B cell (primary cell): ENCODE results near the gene NFATC1. TPM values are rescaled to one million over a fixed set of nuclear protein-coding genes. Genes with fewer than 3 reads are reported as not detected.

Experiments used
- ATAC-seq: fragments of 200-7000 bp; cut with Tn5 transposase; one replicate; pipeline ENCODE4 v1.10.0; 2021; ENCODE audit warnings: low read depth, mild to moderate bottlenecking, moderate number of reproducible peaks, moderate library complexity
- CTCF ChIA-PET: fragments of 350-600 bp; sonication (Branson Sonifier 250); formaldehyde crosslinking; loops from one replicate; lab custom pipeline; 2021; ENCODE audit warnings: antibody characterized with exemption, inconsistent platforms; lab: Charles Lee
- POLR2A ChIA-PET: fragments of 350-600 bp; sonication (Branson Sonifier 250); formaldehyde crosslinking; loops from one replicate; lab custom pipeline; 2021; ENCODE audit warnings: antibody characterized with exemption; lab: Charles Lee
- DNase-seq: peaks from one replicate; pipeline ENCODE4 v3.0.0; 2013
- H2AFZ ChIP-seq: 2 replicates; pipeline ENCODE4 v1.6.1; 2012; ENCODE audit warnings: mild to moderate bottlenecking, low read depth, low read length; ENCODE audit not compliant: insufficient read depth, poor library complexity, severe bottlenecking
- H3K27ac ChIP-seq, 2 donors: 1 replicate in 1 of 2; 2 replicates in 1 of 2; pipeline ENCODE4 v1.5.1; 2012 to 2013; ENCODE audit warnings: low read length in 2 of 2, mild to moderate bottlenecking in 2 of 2, moderate library complexity in 1 of 2
- H3K27me3 ChIP-seq, 4 experiments: fragments of 200-600 bp in 1 of 4; sonication (generic) in 1 of 4; replicated peaks in 1 of 4; 1 replicate in 2 of 4; 2 replicates in 2 of 4; pipeline versions ENCODE4 v1.6.1 to v1.7.0; 2013 to 2016; ENCODE audit warnings: low read length in 3 of 4, mild to moderate bottlenecking in 2 of 4, mixed read lengths in 1 of 4, moderate library complexity in 1 of 4; ENCODE audit not compliant: insufficient read depth in 4 of 4, control insufficient read depth in 3 of 4; ENCODE audit errors: control extremely low read depth in 1 of 4
- H3K36me3 ChIP-seq, 2 experiments: replicated peaks in 1 of 2; 1 replicate in 1 of 2; 2 replicates in 1 of 2; pipeline versions ENCODE4 v1.6.1 to v1.7.1; 2013; ENCODE audit warnings: low read length in 1 of 2; ENCODE audit not compliant: insufficient read depth in 2 of 2, control insufficient read depth in 1 of 2; ENCODE audit errors: control extremely low read depth in 1 of 2, extremely low read depth in 1 of 2
- H3K4me1 ChIP-seq, 2 donors: fragments of 200-600 bp in 1 of 2; sonication (generic) in 1 of 2; 1 replicate in 1 of 2; 2 replicates in 1 of 2; pipeline versions ENCODE4 v1.5.1 to v1.6.1; 2013 to 2017; ENCODE audit warnings: low read length in 2 of 2; ENCODE audit not compliant: control insufficient read depth in 2 of 2, insufficient read depth in 2 of 2
- H3K4me2 ChIP-seq: replicated peaks from 2 replicates; pipeline ENCODE3; 2012; ENCODE audit warnings: mild to moderate bottlenecking, low read depth, low read length; ENCODE audit not compliant: poor library complexity, severe bottlenecking
- H3K4me3 ChIP-seq, 5 experiments: fragments of 200-600 bp in 1 of 5; sonication (generic) in 1 of 5; 1 replicate in 3 of 5; 2 replicates in 2 of 5; pipeline versions ENCODE4 v1.5.1 to v1.7.0; 2011 to 2016; ENCODE audit warnings: low read length in 4 of 5, mild to moderate bottlenecking in 4 of 5, low read depth in 2 of 5, control low read depth in 1 of 5, moderate library complexity in 1 of 5; ENCODE audit not compliant: insufficient read depth in 1 of 5; ENCODE audit errors: control extremely low read depth in 1 of 5, extremely low read depth in 1 of 5
- H3K79me2 ChIP-seq: fragments of 200-600 bp; sonication (generic); one replicate; pipeline ENCODE4 v1.6.0; 2016; ENCODE audit warnings: low read length; ENCODE audit not compliant: control insufficient read depth, insufficient read depth
- H3K9ac ChIP-seq: fragments of 200-600 bp; sonication (generic); 2 replicates; pipeline ENCODE4 v1.6.1; 2017; ENCODE audit warnings: mild to moderate bottlenecking, low read length, moderate library complexity
- H3K9me3 ChIP-seq, 3 donors: one replicate each; pipeline versions ENCODE4 v1.6.1 to v1.7.1; 2013; ENCODE audit warnings: low read length in 2 of 3; ENCODE audit not compliant: control insufficient read depth in 2 of 3, insufficient read depth in 1 of 3; ENCODE audit errors: control extremely low read depth in 1 of 3
- H4K20me1 ChIP-seq: 2 replicates; pipeline ENCODE4 v1.6.0; 2012; ENCODE audit warnings: mild to moderate bottlenecking, low read length; ENCODE audit not compliant: insufficient read depth, control insufficient read depth, poor library complexity, severe bottlenecking
- H3K27ac Mint-ChIP-seq: one replicate; pipeline ENCODE4 v1.8.0; 2021; ENCODE audit warnings: mixed read lengths
- H3K27me3 Mint-ChIP-seq: one replicate; pipeline ENCODE4 v1.8.0; 2021; ENCODE audit warnings: mixed read lengths
- H3K4me1 Mint-ChIP-seq: one replicate; pipeline ENCODE4 v1.8.0; 2021; ENCODE audit warnings: mixed read lengths
- H3K4me3 Mint-ChIP-seq: one replicate; pipeline ENCODE4 v1.8.0; 2021; ENCODE audit warnings: mixed read lengths
- H3K9me3 Mint-ChIP-seq: one replicate; pipeline ENCODE4 v1.8.0; 2022; ENCODE audit warnings: mixed read lengths; ENCODE audit not compliant: insufficient read depth
- EZH2 ChIP-seq: IDR thresholded peaks from 2 replicates; pipeline ENCODE4 v1.6.1; 2012; ENCODE audit warnings: borderline replicate concordance, low read depth, mild to moderate bottlenecking, moderate library complexity, low read length; ENCODE audit not compliant: insufficient read depth, poor library complexity, severe bottlenecking
- WGBS: methylation state at CpG from one replicate; pipeline ENCODE4 v1.1.5; 2013; ENCODE audit warnings: missing lambda C conversion rate; ENCODE audit not compliant: insufficient coverage; 5-methylcytosine and 5-hydroxymethylcytosine counted together
- intact Hi-C: fragments of 100-400 bp; cut with micrococcal nuclease; formaldehyde crosslinking; loops from one replicate; pipeline ENCODE4 v1.10.0; 2022
- polyA plus RNA-seq: library from polyadenylated mRNA; depleted of rRNA; stranded (reverse); fragments of >200 nt; gene quantifications from 2 replicates; pipeline ENCODE4 v1.2.3, GENCODE V29; 2012
- total RNA-seq, 2 donors: library from RNA; stranded (reverse); fragments of 120-200 nt in 1 of 2; gene quantifications; 1 replicate in 1 of 2; 2 replicates in 1 of 2; pipeline versions ENCODE4 v1.2.3 to v1.2.4, GENCODE V29; 2013 to 2022
- TF ChIP-seq, protein P1 (sequence below): fragments of 200-600 bp; IDR thresholded peaks from one replicate; pipeline ENCODE4 v1.8.0; 2022; ENCODE audit warnings: antibody characterized with exemption, mild to moderate bottlenecking

Gene NFATC1
- total and polyA plus RNA-seq, 2 donors (not counting 1 experiment from before 2014, with no cell fraction given), result 32.2 to 108 TPM

DNA sequence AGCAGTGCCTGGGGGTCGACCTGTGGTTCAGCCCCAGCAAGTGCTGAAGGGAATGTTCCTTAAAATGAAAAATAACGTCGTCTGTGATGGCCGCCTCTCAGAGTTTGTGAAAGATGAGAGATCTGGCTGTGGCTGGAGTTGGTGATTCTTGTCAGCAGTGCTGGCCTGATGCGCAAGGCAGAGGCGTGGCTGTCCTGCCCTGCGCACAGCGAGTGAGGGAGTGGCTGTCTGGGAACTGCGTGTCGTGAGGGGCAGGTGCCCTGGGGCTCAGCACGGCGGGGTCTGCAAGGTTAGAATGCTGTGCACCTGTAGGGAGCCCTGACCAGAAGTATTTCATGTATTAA, 8.8 kb downstream of the NFATC1 start:
- ChIA-PET POLR2A (interaction anchor here (3.1 kb wide), 1 partner anchor 119 kb away, joined by 8 read pairs; no protein-coding TSS in a partner anchor), CTCF (interaction anchor here (1.4 to 2.2 kb wide), 11 partner anchors 8 to 241 kb away, joined by 4 to 11 read pairs (median 6); no protein-coding TSS in a partner anchor)
- Histone ChIP-seq H3K4me2 (peak overlapping the region; percentile 62), H3K9ac (no peak overlapping the region), H3K4me1 (peaks cover 61 to 65% of the 10 kb centered on the region in 2 donors), H3K4me3 (no peak overlapping the region), H3K27ac (peak overlapping the region; percentile 91 to 97), H2AFZ (no peak overlapping the region), H3K79me2 (peaks cover 93% of the 10 kb centered on the region), H3K27me3 (no peaks in the 10 kb centered on the region), H3K36me3 (peaks cover 0 to 28% of the 10 kb centered on the region in 2 experiments), H3K9me3 (no peaks in the 10 kb centered on the region), H4K20me1 (peaks cover 38% of the 10 kb centered on the region)
- WGBS, result 79% methylated on average over 12 of the region's 12 CpGs
- no peak for DNase-seq
- Mint-ChIP-seq H3K4me1 (peaks cover 74% of the 10 kb centered on the region), H3K4me3 (peak overlapping the region; percentile 79), H3K27ac (peak overlapping the region; percentile 92), H3K9me3 (no peaks in the 10 kb centered on the region), H3K27me3 (no peaks in the 10 kb centered on the region)
- no peak for ATAC-seq
- TF ChIP-seq, protein P1, sequence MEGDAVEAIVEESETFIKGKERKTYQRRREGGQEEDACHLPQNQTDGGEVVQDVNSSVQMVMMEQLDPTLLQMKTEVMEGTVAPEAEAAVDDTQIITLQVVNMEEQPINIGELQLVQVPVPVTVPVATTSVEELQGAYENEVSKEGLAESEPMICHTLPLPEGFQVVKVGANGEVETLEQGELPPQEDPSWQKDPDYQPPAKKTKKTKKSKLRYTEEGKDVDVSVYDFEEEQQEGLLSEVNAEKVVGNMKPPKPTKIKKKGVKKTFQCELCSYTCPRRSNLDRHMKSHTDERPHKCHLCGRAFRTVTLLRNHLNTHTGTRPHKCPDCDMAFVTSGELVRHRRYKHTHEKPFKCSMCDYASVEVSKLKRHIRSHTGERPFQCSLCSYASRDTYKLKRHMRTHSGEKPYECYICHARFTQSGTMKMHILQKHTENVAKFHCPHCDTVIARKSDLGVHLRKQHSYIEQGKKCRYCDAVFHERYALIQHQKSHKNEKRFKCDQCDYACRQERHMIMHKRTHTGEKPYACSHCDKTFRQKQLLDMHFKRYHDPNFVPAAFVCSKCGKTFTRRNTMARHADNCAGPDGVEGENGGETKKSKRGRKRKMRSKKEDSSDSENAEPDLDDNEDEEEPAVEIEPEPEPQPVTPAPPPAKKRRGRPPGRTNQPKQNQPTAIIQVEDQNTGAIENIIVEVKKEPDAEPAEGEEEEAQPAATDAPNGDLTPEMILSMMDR, result no peak
- TF ChIP-seq EZH2, result no peak
- intact Hi-C loops, result loop anchor here (2.0 kb wide), 2 partner anchors 56 to 274 kb away; partner anchors contain the start of gene CTDP1

DNA sequence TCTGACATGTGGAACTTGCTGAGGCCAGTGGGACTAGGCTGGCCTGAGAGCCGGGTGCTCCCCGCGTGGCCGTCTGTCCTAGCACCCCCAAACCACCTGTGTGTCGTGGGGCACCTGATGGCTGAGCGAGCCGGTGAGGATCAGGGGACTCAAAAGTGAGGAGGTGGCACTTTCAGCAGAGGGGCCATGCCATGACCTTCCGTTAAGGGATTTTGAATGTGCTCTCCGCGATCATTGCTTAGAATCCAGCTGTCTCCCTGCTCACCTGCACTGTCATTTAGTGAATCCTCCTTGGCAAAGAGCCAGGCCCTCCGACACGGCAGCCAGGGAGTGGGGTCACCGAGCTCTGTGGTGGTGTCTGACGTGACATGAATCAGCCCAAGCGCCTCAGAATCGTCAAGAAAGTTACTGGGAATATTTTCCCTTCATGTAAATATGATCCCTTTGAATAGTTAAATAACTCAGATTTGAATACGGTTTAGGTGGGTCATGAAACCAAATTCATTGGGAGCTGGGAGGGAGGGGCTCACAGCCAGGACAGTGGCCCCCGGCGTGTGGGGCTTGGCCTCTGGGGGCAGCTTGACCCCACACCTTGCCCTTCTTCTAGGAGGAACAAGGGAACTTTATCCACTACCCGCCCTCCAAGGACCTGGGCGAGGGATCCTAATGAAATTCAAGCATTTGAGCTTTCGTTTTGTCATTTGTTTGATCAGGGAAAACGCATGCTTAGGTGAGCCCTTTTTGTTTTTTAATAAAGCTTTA, 9.5 kb downstream of the NFATC1 start:
- Histone ChIP-seq H2AFZ (no peak overlapping the region), H3K4me3 (peak overlapping the region; percentile 2 to 36 (median 32)), H3K9ac (peak overlapping the region; percentile 23), H3K79me2 (peaks cover 94% of the 10 kb centered on the region), H4K20me1 (peaks cover 45% of the 10 kb centered on the region), H3K36me3 (peaks cover 0 to 30% of the 10 kb centered on the region in 2 experiments), H3K4me1 (peaks cover 61 to 65% of the 10 kb centered on the region in 2 donors), H3K4me2 (peak overlapping the region; percentile 62), H3K27ac (peak overlapping the region; percentile 91 to 97), H3K27me3 (no peaks in the 10 kb centered on the region), H3K9me3 (no peaks in the 10 kb centered on the region)
- Mint-ChIP-seq H3K27ac (peak overlapping the region; percentile 92), H3K4me3 (peak overlapping the region; percentile 79), H3K9me3 (no peaks in the 10 kb centered on the region), H3K4me1 (peaks cover 74% of the 10 kb centered on the region), H3K27me3 (no peaks in the 10 kb centered on the region)
- ATAC-seq (no peak), DNase-seq (no peak)
- 81% methylated on average over 15 of the region's 23 CpGs for WGBS
- ChIA-PET POLR2A (interaction anchor here (0.6 to 3.1 kb wide), 4 partner anchors 8 to 340 kb away, joined by 4 to 8 read pairs (median 4); no protein-coding TSS in a partner anchor), CTCF (interaction anchor here (0.7 to 2.2 kb wide), 15 partner anchors 8 to 240 kb away, joined by 3 to 11 read pairs (median 5); no protein-coding TSS in a partner anchor)
- no peak for TF ChIP-seq EZH2
- TF ChIP-seq, protein P1, result no peak
- intact Hi-C loops, result loop anchor here (1.0 to 5.0 kb wide), 4 partner anchors 56 to 627 kb away; partner anchors contain the start of genes CTDP1 and RBFA
